Myocyte (in vitro differentiated cells): ENCODE results near the gene ZGRF1. TPM values are rescaled to one million over a fixed set of nuclear protein-coding genes. Genes with fewer than 3 reads are reported as not detected.
"Not testable (repeated sequence)": the region's sequence is repeated elsewhere in the genome, so short reads cannot be mapped to it uniquely, and the experiment has no call there.

ENCODE experiments used
- DNase-seq: peaks from one replicate; pipeline ENCODE4 v3.0.0-alpha.2; 2012; ENCODE audit warnings: low read depth
- total RNA-seq: library from RNA; depleted of rRNA; stranded (reverse); fragments of >200 nt; gene quantifications from 2 replicates; pipeline ENCODE4 v1.2.3, GENCODE V29; 2014

The ZGRF1 gene
- total RNA-seq, 1 donor from 2014 or later = 3.2 TPM

DNA sequence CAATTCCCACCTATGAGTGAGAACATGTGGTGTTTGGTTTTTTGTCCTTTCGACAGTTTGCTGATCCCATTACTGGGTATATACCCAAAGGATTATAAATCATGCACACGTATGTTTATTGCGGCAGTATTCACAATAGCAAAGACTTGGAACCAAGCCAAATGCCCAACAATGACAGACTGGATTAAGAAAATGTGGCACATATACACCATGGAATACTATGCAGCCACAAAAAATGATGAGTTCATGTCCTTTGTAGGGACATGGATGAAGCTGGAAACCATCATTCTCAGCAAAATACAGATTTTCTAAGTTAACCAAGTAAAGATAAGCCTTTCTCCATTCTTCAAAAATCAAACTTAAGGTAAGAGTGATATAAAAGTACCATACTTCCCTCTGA, 82.4 kb downstream of the ZGRF1 start:
- not testable (repeated sequence) for DNase-seq

DNA sequence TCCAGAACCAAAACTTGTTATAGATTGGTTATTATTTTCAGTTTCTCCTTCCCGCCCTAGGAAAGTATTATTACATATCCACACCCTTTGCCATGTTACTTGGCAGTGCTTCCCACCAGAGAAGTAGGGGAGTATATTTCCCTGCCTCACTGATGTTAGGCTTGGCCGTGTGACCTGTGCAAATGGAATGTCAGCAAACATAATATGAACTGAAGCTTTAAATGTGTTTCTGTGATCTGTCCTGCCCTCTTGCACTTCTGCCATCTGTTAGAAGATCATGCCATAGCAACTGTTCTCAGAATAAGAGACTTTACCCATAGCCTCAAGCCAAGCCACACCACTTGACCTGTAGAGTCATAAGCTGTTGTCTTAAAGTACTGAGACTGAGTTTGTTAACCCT, 84.0 kb downstream of the ZGRF1 start:
- peak; percentile 79 for DNase-seq

DNA sequence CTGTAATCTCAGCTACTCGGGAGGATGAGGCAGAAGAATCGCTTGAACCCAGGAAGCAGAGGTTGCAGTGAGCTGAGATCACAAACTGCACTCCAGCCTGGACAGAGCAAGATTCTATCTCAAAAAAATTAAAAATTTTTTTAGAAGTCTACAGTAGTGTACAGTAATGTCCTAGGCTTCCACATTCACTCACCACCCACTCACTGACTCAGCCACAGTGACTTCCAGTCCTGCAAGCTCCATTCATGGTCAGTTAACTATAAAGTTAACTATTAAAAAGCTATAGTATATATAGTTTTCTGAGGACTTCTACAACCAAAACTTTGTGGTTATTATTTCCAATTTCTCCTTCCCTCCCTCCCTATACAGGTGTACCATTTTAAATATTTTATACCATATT, 86.0 kb downstream of the ZGRF1 start:
- no peak for DNase-seq

DNA sequence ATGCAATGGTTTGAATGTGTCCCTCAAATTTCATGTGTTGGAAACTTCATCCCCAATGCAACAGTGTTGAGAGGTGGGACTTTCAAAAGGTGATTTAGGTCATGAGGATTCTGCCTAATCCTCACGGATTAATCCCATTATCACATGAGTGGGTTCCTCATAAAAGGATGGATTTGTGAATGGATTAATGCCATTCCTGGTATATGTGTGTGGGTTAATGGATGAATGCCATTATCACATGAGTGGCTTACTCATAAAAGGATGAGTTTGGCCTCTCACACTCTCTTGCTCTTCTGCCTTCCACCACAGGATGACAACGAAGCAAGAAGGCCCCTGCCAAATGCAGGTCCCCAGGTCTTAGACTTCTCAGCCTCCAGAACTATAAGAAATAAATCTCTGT, 90.2 kb downstream of the ZGRF1 start:
- no peak for DNase-seq

DNA sequence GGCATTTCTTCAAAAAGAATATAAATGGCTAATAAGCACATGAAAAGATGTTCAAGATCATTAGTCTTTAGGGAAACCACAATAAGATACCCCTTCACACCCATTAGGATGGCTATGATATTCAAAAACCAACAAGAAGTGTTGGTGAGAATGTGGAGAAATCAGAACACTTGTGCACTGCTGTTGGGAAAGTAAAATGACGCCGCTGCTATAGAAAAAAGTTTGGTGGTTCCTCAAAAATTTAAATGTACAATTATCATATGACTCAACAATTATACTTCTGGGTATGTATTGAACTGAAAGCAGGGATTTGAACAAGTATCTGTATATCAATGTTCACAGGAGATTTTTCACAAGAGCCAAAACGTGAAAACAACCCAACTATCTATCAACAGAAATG, 91.4 kb downstream of the ZGRF1 start:
- no peak for DNase-seq

DNA sequence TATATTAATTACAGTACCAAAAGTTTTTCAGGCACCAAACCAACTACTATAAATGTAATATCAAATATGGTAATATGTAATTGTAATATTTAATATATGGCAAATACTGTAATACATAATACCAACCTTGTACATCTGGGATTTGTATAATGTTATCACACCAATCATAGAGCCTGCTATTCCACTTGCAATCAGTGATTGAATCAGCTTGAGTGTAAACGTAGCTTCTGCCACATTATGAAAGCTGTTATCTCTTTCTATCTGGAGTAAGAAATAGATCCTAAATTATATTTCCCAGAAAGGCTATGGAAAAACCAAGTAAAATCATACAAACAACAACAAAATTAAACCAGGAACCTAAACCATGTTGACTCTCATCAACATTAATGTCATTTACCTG, 96.0 kb downstream of the ZGRF1 start:
- no peak for DNase-seq

DNA sequence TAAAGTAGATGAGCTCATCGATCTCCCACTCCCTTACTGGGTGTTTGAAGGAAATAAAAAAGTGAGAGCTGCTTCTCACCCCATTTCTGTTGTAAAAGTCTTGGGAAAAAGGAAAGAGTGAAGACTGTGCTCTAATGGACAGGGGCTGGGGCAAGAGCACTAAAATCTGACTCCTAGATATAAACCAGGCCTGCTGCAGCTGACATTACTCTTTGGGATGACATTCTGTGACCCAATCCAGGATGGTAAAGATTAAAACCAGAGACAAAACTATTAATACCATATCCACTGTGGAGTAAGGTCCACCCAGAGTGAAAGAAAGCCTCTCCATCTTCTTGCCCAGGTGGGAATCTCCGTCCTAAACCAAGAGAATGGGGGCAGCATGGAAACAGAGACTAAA, 100.6 kb downstream of the ZGRF1 start:
- no peak for DNase-seq

DNA sequence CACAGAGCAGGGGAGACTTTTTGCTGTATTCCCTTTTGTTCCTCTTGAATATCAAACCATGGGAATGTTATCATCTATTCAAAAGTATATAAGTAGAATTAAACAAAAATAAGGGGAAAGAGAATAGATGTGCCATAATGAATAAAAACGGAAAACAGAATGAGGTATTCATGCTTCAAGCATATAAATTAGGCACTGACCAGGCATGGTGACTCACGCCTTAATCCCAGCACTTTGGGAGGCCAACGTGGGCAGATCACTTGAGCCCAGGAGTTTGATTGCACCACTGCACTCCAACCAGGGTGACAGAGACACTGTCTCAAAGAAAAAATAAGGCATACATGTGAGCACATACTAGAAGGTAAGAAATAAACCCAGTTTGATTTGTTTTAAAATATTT, 104.4 kb downstream of the ZGRF1 start:
- no peak for DNase-seq

DNA sequence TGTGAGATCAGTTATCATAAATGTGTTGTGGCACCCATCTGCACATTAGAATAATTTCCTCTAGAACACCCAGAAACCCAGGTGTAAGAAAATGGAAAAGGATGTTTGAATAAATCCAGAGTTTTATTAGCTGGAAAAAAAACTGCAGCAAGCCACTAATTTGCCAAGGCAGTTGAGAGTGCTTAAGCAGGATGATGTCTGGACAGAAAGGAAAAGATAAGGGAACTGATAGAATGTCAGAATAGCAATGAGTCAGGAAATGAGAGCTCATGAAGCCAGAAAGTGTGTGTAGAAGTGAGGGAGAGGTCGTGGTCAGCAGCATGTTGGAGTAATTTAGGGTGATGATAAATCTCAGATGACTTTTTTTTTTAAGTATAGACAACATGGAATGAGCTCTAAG, 105.6 kb downstream of the ZGRF1 start:
- no peak for DNase-seq

DNA sequence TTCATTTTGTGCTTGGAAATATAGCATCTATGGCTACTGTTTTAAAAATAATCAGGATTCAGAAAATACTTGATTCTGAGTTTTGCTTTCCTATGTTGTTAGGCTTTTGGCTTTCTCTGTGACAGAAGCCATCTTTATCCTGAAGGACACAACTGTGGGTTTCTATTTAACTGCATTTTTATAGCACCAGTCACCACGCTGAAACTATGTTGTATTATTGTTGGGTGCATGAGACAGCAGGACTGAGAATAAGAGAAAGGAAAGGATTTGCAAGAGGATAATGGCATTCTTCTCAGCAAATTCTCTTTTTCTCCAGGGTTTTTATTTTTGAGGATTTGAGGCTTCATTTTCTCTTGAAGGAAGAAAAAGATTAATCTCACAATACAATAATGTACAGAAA, 110.6 kb downstream of the ZGRF1 start:
- DNase-seq = peak; percentile 40

DNA sequence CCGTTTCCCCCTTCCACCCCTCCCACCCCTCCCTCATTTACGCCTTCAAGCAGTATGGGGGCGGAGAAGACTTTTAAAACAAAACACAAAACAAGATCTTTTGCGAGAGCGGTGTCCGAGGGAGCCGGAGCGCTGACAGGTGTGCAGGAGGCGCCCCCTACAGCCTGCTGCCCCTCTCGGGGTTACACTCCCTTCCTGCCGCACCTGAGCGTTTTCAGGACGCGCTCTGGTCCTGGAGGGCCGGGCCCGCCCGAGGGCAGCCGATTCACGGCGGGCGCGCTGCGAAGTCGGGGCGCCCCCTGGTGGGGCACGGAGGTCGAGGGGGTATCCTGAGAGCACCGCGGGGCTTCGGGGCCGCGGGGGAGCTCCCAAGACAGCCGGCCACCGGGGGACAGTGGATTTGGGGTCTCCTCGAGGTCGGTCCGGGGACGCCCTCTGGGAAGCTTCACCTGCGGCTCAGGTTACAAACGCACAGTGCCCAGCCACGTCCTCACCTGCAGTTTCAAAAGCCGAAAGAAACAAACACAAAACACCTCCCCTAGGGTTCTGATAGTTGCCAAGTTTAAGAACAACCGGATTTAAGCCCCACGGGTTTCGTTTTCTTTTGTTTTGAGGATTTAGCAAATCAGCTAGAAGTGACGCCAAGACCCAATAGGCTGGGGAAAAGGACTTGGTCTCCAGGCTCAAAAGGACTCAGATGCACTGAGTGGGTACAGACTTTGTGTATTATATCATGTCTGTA, 112.8 kb downstream of the ZGRF1 start:
- peak; percentile 33 for DNase-seq

DNA sequence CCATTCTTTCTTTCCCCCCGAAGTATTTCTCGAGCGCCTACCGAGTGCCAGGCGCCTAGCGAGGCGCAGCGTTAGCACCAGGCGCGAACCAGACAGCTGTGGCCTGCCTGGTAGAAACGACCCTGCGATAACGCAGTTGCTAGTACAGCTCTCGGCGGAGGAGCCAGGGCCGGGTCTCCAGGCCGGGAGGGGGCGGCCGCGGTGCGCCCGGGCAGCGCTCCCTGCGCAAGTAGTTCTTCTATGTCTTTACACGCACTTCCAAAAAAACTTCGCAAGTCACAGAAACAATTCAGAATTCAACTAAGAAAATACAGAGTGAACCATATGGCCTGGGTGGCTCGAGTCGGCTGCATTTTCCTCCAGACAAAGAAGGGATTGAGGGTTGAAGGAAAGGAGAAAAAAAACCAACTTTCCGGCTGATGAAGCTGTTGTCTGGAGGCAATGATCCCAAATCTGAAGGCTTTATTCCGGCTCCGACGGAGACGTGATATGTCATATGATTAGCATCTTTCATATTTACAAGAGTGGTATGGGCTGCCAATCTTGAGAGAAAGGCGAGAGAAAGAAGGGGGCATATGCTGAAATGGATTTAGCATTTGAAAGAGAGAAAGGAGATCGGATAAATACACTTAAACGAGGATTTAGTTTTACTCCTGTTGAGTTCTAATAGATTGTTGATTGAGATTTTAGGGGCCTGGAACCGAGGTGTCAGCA, 113.5 kb downstream of the ZGRF1 start:
- peak; percentile 58 for DNase-seq

DNA sequence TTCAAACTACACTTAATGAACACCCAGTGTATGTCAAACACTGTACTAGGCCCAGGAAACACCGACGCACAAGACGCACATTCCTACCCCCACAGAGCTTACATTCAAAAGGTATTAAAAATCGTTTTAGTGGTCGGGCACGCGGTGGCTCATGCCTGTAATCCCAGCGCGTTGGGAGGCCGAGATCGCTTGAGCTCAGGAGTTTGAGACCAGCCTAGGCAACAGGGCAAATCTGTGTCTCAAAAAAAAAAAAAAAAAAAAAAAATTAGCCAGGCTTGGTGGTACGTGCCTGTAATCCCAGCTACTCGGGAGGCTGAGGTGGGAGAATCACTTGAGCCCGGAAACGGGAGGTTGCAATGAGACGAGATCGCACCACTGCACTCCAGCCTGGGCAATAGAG, 114.3 kb downstream of the ZGRF1 start:
- DNase-seq = not testable (repeated sequence)

DNA sequence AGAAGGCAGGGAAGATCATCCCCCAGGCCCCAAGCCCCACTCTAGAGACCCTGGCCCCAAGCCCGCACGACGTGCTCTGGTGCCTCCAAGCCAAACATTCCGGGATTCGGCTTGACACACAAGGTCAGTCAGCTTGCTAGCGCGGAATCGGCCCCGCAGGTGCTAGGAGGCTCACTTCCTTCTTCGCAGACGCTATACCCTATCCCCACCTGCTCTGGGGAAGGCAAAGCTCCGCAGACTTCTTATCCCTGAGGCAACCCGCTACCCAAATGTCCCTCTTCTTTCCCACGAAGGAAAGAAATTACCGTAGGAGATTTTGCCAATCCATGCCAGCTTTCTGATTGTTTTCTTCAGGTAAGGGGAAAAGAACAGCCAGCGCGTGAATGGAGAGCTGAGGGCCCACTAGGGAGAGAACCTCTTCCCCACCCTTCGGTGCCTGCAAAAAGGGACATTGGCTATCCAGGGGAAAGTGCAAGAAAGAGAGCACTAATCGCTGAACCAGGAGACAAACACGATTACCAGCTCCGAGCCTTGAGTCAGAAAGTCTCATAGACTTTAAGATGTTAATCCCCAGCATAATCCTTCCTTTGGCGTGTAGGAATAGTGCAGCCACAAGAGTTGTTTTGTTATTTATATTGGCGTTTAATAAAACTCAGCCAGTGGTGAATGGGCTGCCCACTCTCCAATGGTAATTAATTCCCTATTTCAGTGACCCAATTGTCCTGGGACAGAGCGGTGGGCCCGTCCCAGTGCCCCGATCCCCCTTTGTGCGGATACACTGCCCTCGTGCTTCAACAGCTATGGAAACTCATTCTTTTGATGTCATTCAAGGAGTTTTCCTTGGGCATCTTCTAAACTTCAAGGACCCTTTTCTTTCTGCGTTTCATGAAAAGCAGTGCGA, 115.3 kb downstream of the ZGRF1 start:
- no peak for DNase-seq

DNA sequence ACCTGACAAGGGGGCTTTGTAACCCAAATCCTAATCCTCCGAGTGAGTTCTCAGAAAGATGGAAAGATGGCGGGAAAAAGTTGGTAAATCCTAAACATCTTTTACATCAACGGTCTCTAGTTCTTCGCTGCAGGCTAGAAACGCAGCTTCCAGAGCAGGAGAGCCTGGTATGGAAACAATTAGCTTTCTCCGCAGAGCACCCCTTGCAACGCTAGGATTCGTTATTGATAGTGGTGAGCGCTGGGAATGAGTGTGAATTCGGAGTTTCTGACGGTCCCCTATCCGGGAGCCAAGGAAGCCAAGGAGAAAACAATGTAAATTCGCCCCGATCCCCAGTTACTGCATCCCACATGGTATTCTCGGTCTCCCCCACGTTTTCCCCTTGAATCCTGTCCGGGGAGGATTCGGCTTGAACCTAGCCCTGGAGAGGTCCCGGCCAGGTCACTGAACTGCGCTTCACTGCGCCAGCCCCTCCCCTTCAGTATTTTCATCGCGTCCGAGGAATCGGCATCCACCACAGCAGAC, 116.0 kb downstream of the ZGRF1 start:
- DNase-seq = no peak

DNA sequence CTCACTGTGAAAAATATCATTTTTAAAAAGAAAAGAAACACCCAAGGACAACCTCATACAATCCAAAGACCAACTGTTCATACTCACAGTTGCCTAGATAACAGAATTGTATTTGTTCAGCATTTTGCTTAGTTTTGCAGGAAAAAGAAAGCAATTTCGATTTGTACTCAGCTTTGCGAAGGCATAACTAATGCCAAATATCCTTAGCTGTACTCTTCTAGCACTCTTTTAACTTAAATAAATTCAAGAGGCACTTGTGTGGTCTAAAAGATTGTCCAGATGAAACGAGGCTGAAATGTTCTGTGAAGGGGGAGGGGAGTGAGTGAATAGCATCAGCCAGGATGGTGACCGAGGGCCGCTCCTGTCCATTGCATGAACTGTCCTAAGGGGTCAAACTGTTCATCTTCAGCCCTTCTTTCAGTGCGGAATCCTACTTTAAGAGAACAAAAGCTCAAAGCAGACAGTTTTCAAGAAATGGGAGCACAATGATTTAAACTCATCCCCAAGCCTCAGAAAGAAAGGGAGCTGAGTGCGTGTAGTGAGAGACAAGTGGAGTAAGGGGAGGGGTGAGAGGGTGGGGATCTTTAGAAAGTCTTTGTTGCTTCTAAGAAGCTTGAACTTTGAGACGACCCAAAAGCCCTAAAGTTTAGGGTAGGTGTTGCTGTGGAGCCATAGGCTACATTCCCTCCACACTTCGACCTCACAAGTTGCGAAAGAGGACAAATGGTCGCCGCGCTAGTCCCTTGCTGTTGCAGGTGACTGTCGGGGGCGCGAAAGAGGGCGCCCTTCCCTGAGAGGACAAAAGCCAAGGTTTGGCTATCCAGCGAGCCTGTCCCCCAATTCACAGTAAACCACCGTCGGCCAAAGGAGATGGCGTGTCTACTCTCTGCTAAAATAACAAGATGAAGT, 116.8 kb downstream of the ZGRF1 start:
- DNase-seq = no peak

DNA sequence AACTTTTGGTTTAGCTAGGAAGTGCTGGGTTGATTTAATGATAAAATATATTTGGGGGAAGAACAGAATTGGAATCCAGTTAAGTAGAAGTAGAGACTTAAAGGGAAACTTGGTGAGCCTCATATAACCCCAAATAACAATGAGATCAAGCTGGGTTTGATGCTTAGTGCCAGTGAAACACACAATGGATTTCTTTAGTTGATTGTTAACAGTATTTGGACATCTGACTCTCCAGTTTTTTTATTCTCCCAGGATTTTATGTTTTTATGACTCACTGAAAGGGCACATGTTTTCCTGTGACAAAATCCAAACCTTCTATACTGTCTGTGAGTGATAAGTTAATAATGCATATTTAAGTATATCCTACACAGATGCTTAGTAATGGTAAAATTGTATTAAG, 118.0 kb downstream of the ZGRF1 start:
- DNase-seq = no peak

DNA sequence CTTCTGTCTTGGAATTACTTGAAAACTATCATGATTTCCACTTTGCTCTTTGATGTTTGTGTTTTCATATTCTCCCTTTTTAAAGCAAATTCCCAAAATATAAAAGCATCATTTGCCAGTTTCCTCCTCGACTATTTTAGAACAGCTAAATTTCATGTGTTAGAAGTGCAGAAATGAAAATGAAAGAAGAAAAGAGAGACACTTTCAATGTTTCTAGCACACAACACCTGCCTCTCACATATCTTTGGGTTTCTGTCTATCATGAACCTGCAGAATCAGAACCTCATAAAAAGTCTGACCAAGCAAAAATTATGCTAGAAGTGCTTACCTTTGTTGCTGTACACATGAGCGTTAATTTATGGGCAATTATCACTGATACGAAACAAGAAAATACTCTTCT, 118.8 kb downstream of the ZGRF1 start:
- no peak for DNase-seq

DNA sequence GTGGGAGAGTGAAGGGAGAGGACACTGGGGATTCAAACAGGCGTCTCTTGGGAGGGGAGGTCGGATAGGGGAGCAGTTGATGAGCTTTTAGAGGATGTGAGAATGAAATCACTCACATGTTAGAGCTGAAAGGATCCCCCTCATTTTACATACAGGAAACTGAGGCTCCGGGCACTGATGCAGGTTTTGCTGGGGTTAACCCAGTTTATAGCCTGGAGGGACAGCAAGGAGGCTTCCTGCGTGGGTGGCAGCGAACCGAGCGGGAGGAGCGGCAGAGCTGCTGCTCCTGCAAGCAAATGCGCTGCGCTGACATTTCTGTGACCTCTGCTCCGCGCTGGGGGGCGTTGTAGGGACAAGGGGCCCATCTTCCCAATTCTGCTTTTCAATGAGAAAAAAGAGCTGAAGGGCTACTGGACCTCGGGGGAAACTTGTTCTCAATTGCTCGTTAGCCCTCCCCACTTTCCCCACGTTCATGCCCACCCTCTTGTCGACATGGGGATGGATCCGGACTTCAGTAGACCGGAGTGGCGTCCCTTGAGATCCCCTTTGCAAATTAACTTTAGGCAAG, 119.6 kb downstream of the ZGRF1 start:
- peak; percentile 7 for DNase-seq

DNA sequence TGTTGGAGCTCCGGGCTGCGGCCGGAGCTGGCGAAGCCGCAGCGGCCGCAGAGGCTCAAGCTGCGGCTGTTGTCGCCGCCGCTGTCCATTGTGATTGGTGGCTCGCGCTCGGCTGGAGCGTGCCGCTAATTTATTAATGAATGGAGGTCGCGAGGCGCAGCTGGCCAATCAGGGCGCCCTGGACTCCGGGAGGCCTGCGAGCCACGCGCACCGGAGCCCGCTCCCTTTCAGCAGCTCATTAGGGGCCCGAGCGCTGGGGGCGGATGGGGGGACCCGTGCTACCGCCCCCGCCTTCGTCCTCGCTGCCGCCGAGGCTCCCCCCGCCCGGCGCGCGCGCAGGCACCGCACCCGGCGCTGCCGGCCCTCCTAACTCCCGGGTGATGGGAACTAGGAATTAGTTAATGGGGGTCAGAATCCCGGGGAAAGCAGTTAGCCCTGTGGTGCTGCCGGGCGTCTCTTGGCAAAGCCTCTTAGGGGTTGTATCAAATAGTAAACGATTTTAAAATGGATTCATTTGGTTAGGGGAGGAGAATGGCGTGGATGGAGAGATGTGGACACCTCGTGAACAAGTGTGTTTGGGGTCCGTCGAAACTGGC, 120.1 kb downstream of the ZGRF1 start:
- peak; percentile 71 for DNase-seq
